LoVo (cell line): Measurements from ENCODE around the gene OSR1.

ENCODE experiments used
- DNase-seq: peaks from one replicate; pipeline ENCODE4 v3.0.0-alpha.2; 2016; ENCODE audit warnings: low spot score

OSR1 gene

DNA sequence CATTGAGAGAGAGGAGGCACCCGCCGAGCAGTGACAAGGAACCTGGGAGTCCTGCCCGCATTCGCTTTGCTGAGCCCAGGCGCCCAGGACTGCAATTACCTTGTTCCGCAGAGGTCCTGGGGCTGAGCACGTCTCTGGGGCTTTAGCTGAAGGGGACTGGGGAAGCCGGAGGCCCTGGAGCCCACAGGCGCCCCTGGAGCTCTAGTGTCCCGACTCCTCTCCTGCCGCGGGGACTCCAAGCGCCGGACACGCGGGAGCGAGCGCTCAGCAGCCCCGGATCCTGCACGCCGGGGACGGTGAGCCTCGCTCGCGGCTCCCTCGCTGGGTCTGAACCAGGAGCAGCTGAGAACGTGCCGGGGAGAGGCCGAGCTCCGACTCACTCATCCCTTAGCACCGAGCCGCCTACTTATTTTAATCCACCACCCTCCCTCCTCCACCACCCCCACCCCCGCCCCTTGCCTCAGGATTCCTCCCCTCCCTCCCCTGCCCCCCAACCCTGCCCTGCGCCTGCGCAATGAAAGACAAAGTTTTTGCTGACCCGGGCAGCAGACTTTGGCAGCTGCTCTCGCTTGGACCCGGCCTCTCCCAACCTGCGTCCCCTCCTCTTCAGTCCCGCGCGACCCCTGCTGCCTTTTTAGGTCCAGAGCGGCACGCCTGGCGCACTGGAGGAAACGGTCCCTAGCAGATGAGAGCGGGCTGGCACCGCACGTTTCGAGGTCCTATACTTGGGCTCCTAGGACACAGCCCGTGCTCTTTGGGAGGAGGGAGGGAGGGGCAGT, at the start of gene OSR1:
Gene OSR1 (minus strand): TSS at position 382 of the 779 bp plus-strand sequence. CDS start 4,818 bp downstream, outside the sequence.
- DNase-seq = peak; percentile 52

DNA sequence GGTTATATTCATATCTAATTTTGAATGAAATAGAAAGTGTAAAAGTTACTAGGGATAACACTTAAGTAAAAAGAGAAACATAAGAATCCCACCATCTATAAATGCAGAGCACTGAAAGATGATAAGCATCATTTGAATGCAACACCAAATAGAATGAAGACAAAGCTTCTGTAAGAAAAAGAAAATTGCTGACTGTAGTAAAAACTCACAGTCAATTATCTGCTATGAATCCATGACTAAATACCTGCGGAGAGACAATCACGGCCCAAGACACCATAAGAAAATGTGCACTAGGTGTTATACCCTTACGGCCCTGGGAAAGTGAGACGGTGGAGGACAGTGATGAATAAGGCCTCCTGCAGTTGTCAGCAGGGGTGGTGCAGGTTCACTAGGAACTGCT, 45.4 kb upstream of the OSR1 start:
- no peak for DNase-seq

DNA sequence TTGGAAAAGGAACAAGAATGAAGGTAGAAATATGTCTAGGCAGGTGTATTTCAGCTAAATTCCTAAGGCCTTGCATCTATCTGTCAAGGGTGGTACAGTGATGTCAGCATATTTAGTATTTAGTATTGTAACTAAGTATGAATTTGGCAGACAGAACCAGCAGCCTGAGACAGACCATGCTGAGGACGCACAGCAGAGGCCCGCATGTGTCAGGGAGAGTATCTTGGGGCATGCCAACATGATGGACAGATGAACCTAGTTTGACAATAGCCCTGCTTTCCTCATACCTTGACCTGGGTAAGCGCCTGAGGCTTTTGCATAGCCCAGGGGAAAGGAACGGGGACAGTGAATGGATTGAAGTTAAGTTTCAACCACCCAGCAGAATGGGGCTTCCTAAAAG, 33.8 kb upstream of the OSR1 start:
- no peak for DNase-seq

DNA sequence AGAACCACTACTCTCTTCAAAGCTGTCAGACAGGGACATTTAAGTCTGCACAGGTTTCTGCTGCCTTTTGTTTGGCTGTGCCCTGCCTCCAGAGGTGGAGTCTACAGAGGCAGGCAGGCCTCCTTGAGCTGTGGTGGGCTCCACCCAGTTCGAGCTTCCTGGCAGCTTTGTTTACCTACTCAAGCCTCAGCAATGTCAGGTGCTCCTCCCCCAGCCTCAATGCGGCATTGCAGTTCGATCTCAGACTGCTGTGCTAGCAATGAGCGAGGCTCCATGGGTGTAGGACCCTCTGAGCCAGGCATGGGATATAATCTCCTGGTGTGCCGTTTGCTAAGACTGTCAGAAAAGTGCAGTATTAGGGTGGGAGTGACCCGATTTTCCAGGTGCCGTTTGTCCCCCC, 31.0 kb upstream of the OSR1 start:
- DNase-seq = peak; percentile 11

DNA sequence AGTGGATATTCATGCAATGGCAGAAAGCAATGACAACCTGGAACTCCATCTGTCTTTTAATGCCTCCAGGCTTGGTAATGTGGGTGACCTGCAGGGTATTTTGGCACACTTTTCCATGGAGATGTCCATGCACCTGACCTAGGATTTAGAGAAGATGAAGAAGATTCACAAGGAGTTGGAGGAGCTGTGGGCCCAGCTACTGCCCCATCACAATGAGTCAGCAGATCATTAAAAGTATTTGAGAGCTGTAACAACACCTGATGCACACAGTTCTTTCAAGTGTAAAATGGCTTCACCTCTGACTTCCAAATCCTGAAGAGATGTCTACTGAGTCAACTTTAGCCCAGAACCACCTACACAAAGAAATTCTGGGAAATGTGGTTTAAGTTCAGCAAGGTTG, 22.1 kb upstream of the OSR1 start:
- DNase-seq = peak; percentile 32

DNA sequence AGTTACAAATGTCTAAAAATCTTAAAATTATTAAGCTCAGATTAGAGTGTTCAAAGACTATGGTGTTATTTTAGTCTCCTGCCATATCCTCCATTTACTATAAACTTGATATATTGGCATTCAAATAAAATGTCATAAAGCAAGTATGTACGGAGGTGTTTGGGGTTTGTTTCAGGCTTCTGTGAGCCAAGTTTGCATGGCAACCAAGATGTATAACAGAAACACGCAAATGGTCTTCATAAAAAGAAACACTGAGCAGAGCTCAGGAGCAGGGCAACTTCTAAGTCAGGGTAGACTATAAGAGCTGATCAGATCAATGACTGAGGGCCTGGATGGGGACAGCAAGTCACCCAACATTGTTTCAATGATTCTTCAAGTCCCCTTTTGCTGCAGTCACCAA, 20.5 kb upstream of the OSR1 start:
- DNase-seq = no peak

DNA sequence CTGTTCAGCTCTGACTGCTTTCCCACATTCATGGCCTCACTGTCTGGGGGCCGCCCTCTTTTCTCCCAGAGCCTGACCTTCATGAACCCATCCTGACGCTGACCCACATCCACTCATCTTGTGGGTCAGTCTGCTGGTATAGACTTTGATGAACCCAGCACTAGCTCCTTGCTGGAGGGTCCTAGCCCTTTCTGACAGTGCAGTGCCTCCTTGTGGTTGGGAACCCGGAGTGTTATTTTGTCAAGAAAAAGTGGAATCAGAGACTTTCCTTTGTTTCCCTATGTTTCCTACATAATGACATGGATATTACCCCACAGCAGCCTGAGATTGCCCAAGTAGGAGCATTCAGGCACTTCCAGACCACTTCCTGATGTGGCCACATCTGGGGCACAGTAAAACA, 19.3 kb upstream of the OSR1 start:
- DNase-seq = no peak

DNA sequence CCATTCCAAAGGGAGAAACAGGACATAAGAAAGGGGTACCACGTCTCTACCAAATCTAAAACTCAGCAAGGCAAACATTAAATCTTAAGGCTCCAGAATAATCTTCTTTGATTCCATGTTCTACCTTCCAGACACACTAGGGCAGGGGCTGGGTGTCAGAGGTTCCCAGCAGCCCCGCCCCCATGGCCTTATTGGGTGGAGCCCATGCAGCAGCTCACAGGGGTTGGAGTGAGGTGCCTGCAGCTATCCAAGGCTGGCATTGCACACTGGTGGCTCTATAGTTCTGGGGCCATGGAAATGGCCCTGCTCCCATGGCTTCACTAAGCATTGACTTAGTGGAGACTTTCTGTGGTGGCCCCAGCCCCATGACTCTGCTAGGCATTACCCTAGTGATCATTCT, 14.9 kb upstream of the OSR1 start:
- DNase-seq = no peak

DNA sequence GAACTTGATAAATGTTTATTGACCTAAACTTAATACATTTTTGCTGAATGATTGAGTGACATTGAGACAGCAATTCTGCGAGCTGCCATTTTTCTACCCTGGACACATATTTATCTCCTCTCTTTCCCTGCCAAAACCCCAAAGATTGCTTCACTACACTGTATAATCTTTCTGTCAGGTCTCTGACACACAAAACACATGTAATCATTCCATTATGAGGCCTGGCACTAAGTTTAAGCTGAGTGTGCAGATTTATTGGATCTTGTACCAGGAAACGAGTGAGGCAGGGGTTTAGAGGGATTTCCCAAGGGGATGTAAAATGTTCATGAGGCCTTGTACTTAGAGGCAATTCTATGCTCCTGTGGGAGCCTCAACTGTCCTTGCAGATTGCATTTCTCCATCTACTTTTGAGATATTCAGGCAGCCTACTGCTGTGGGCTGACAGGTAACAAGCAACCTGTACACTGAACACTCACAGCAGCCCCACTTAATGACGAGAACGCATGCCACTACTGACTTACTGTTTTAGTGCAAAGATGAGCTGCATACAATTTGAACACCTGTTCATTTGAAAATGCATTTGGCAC, 13.7 kb upstream of the OSR1 start:
- no peak for DNase-seq

DNA sequence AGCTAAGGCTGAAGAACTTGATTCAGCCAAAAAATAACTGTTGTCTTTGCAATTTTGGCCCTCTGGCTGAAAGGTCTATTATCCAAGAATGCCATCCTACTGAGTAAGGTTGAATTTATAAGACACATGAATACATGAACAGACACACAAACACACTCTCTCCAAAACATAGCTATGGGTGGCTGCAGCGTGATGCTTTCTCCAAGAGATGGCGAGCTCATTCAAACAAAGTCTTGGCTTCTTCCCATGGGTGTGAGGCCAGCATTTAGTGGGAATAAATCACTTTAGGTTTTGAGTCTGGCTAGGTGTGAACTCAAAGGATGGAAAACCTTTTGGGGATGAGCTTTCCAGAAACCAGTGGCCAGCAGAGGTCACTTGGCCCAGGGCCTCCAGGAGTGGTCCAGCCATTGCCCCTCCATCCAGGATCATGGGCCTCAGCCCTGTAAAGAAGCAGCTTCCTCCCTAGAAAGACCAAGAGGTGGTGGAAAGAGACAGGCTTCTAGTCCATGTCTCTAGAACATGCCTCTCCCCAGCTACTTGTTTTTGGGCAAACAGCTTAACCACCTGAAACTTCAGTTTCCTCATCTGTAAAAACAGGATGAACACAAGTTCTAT, 11.0 kb upstream of the OSR1 start:
- peak; percentile 14 for DNase-seq

DNA sequence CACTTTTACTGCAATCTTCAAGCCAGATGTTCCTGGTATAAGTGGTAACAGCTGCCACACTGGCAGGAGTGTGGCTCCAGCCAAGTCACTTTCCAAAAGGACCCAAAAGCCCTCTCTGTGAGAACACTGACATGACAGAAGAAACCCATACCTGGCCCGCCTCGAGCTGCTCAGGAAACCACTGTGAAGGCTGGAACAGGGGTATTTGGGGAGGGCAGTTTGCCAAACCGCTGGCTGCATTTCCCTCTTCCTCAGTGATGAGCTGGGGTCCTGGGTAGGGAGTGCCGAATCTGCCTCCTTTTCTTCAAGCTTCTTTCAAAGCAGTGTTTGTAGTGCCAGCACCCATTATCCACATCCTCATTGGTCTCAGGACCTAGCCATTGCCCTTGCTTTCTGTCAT, 10.3 kb upstream of the OSR1 start:
- DNase-seq = no peak

DNA sequence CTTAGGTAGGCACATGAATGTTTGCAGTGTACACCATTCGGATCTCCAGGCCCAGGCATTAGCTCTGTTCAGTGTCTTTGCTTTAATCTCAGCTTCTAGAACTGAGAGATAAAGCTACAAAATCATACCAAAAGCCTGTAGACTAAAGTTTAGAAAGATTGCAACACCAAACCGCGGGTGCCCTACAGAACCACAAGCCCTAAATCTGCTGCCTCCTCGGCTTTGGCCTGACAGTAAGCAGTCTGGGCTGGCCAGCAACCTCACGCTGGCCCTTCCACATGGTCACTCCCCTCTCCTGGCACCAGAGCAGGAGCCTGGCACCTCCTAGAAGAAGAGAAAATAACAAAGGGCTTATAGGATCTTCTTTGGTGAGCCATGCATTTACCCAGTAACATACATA, 8.9 kb upstream of the OSR1 start:
- DNase-seq = no peak

DNA sequence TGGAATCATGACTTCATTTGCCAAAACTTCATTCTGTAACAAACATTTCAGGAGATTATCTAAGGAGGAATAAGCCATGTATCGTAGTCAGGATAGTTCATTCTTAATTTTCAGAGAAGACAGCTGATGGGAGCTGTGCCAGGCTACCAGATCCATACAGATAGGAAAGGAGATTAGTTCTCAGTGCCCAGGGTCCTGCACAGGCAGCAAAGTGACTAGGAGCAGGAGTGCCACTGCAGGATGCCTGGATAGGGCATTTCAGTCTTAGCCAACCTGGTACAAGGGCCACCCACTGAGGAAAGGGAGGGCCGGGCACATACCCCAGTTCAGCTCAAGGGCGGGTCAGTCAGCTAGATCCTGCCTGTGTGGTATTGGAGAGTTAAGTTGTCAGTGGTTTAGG, 6.7 kb upstream of the OSR1 start:
- DNase-seq = no peak

DNA sequence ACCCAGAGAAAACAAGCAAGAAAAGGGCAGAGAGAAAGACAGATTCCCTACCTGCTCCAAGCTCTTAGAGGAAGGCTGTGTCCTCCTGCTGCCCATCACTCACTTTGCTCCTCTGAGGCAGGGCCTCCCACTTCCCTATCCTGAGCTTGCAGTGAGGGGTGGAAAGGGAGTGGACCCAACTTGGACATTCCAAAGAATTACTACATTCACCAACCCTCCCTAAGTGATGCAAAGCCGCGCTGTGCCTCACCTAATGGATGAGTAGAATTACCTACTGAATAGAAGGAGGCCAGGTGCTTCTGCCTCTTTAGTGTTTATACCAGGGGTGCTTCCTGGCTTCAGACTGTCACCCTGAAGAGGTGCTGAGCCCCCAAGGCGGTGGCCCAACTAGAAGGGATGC, 5.6 kb upstream of the OSR1 start:
- no peak for DNase-seq

DNA sequence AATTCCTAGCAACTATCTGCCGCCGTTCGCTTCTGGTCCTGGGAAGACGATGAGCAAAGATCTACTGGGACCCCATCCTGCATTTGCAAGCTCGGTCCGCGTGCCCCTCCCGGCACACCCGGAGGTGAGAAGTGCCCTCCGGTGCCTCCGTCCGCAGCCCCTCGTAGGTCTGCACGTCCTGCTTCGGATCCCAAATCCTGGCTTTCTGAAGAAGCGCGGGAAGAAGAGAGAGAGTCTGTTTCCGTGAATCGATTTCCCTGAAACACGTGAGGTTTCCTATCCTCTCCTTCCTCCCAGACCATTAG, 5.0 kb upstream of the OSR1 start:
- DNase-seq = no peak

DNA sequence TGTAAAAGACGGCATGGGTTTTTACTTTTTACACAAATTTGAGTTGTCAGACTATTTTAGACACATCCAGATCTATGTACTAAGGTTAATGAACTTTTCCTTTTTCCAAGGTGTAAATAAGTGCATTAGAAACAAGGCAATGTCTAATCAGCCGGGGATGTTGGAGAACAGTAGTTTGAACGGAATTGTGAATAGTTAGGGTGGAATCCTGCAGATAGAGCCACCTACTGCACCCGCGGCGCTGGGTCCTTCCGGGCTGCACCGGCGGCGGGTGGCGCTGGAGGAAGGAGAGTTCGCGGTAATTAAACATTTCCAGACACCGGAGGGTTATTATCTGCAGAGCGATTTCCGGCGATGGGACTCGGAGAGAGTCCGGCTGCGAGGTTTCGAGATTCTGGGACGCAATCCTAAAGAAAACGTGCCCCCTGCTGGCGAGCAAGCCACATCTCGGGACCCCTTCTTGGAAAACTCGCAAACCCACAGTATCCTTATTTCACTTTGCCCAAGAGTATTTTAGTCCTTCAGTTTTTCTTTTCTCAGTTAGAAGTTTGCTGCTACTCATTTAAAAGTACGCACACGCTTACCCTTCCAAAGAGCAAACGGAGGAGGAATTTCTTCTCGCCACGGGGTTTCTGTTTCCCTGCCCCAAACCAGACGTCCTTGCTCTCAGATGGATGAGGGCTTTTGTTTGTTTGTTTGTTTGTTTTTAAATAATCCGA, 4.5 kb upstream of the OSR1 start:
- peak; percentile 86 for DNase-seq

DNA sequence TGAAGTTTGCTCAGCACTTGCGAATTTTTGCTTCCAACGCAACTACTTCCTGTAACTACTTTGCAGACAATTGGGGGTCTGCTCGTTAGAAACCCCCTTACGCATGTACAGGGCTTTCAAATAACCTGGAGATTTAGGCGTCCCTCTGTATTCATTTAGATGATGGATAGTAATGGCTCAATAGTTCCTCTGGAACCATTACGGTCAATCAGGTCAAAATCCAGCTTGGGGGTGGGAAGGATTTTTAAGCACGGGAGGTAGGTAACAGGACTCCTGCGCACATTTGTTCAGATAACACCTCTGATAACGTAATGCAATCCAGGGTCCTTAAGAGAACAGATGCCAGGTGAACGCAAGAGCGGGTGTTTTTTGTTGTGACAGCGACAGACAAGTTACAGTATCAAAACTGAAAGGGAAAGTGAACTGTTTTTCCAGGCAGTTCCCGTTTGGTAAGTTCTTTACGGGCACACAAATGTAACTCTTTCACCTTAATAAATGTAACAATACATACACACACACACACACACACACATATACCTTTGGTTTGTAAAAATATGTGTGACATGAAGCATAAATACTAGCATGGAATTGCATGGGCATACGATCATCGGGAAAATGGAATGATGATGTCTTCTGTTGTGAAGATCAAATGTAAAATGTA, 3.8 kb upstream of the OSR1 start:
- peak; percentile 44 for DNase-seq

DNA sequence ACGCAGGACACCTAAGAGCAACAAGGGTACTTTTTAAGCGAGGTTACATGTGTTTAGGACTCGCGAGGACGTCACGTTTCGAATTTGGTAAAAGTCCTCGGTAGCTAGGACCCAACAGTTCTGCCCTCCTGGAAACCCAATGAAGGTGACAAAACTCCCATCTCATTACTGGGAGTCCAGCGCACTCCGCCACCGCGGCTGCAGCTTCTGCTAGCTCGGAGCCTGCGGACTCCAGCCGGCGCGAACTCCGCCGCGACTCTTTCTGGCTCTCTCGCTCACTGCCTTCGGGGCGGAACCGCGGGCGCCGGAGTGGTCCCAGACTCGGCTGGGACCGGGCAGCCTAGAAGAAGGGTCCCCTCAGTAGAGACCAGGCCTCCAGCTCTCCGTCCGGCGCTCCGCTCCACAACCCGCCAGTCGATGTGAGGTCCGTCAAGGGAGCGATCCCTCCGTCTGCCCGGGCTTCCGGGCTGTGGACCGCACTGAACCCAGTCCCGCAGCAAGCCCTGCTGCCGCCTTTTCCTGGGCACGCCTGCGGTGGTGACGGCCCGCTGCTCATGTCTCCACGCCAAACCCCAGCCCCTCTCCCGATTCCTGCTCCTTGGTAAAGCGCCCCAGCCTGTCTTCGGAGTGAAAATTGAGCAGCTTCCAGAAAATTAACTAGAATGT, 3.0 kb upstream of the OSR1 start:
- no peak for DNase-seq

DNA sequence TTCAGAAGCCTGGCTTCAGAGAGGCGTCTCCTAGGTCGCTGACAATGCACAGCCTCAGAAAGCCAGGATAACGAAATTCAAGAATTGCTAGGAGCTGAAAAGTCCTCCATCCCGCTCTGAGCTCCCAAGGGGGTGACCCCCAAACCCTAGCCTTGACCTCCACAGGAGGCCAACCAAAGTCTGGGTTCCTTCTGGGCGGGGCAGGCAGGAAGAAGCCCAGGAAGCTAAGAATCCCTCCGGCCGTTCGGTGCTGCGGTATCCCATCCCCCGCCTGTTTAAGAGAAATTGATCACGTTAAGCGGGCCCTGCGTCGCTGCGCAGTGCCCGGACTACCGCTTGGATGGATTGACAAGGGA, 2.5 kb upstream of the OSR1 start:
- DNase-seq = no peak

DNA sequence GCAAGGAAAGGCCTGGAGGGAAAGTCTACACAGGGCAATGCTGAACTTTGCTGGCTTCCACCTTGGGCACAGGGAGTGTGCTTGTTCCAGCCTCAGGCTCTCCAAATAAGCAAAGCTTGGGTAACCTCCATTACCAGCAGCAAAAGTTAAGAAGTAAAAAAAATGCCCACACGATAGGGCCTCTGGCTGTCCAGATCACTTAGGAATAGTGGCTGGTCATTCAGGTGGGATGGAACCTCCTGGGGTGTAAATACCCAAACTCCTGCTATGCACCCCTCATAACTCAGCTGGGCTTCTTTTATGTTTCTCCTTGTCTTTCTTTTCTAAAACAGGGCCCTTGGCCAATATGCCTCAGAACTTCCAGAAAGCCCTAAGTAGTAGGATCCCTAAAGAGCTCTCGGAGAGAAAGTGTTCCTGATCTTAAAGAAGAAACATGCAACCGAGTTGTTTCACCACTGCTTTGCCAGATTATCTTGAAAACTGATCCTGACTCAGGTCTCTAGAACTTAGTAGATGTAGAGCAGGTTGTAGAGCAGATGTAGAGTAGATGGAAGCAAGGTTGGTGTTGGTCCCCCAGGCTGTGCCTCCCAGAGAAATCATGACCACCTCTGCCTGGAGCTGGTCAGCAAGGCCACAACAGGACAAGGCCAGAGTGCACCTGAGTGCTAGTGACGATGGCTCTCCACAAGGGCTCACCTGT, 2.0 kb upstream of the OSR1 start:
- DNase-seq = no peak

DNA sequence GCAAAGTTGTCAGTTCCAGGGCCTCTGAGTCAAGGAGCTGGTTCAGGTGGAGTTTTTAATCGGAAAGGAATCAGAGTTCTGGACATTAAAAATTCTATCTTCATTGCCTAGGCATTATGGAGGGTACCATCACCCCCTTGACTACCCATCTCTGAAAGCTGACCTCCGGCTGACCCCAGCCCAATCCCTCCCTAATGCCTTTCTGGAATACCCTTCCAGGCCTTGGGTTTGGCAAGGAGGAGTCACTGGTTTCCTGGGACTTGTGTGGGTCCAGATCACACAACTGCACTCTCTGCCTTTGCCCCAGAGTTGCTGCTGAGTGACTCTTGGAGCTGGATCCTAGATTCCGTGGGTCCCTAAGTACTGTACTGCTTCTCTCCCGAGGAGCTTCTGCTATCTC, 1.0 kb upstream of the OSR1 start:
- no peak for DNase-seq

DNA sequence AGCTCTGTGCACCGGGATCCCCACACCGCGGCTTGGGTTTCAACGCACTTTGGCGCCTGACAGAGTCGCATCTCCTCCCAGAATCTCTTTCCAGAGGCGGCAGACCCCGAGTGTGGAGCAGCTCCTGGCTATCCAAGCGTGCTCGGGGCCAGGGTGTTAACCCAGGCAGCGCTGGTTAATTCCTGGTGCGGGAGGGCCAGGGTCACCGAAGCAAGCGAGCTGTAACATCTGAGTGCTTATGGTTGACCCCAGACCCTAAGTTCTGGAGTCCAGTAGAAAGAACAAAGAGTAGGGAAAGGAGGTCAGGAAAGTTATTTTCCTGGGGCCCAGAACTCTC, 566 bp upstream of the OSR1 start:
- DNase-seq = no peak
